Measurements from ENCODE around the gene MLYCD.

MLYCD gene

DNA sequence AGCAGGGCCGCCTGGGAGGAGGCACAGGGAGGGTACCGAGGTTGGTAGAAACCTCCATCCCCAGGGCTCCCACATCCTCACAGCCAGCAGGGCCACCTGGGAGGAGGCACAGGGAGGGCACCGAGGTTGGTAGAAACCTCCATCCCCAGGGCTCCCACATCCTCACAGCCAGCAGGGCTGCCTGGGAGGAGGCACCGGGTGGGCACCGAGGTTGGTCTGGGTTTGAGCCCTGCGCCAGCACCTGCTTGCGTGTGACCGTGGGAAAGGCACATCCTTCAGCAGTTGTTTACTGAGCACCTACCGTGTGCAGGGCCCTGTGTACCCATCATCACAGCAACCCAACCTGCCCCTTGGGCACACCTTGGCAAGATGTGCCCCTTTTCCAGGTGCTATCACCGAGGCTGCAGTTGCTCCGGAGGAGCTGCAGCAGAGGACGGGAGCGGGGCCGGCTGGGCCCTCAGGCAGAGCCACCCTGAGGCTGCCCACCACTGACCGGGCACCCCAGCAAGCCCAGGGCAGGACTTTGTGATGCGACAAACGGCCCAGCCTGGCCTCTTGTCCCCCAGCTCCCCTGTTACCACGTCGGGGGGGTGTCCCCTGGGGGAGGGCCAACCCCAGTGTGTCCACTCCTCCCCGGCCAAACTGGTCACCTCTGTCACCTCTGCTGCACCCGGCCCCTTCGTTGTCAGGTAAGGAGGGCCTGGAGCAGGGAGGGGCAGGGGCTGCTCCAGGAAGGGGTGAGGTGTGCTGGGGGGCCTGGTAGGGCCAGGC is 32.0 kb downstream of the MLYCD start:
- H3K4me3 ChIP-seq (ENCODE audit: low read length): no peak overlapping the region
- H3K4me1 ChIP-seq (ENCODE audit: control insufficient read depth, insufficient read depth, low read length): no peaks in the 10 kb centered on the region
- H3K9ac ChIP-seq (ENCODE audit: low read length): no peak overlapping the region
- H3K27me3 ChIP-seq (ENCODE audit: control insufficient read depth, insufficient read depth, low read length): peaks cover 5% of the 10 kb centered on the region
- no peaks in the 10 kb centered on the region for H3K9me3 ChIP-seq (ENCODE audit: control insufficient read depth, low read length)
- no peaks in the 10 kb centered on the region for H3K36me3 ChIP-seq (ENCODE audit: control insufficient read depth, insufficient read depth, low read length)

DNA sequence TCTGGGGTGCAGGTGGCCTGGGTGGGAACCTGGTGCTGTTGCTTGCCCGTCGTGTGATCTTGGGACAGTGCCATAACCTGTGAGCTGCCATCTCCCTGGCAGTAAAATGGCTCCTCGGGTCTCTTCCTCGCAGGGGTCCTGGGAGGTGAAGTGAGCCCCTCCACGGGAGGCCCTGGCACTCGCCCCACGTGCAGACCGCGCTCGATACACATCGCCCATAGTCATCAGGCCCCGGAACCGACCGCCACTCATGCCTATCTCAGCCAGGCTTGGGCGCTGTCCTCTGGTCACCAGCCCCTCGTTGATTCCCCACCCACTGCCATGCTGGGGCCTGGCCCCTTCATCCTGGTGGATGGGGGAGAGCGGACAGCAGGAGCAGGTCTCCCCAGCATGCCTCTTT is 32.6 kb downstream of the MLYCD start:
- H3K27me3 ChIP-seq (ENCODE audit: control insufficient read depth, insufficient read depth, low read length): peaks cover 5% of the 10 kb centered on the region
- H3K36me3 ChIP-seq (ENCODE audit: control insufficient read depth, insufficient read depth, low read length): no peaks in the 10 kb centered on the region
- no peaks in the 10 kb centered on the region for H3K9me3 ChIP-seq (ENCODE audit: control insufficient read depth, low read length)
- H3K4me1 ChIP-seq (ENCODE audit: control insufficient read depth, insufficient read depth, low read length): no peaks in the 10 kb centered on the region
- no peak overlapping the region for H3K4me3 ChIP-seq (ENCODE audit: low read length)
- H3K9ac ChIP-seq (ENCODE audit: low read length): no peak overlapping the region

DNA sequence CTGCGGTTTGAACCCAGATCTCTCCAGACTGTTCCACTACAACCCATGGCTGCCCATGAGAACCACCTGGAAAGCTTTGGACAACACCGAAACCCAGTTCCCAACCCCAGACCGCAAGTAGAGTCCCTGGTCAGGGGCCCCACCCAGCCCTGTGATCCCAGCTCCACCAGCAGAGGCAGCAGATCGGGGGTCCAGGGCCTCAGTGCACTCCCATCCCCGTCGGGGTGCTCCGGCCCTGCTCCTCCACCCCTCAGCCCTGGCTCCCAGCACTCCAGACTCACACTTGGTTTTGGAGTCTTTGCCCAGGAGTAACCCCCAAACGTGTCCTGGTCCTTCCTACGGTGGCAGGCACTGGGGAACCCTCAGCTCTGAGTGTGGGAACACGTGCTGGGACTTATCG is 33.4 kb downstream of the MLYCD start:
- H3K36me3 ChIP-seq (ENCODE audit: control insufficient read depth, insufficient read depth, low read length): no peaks in the 10 kb centered on the region
- H3K27me3 ChIP-seq (ENCODE audit: control insufficient read depth, insufficient read depth, low read length): peaks cover 5% of the 10 kb centered on the region
- no peak overlapping the region for H3K4me3 ChIP-seq (ENCODE audit: low read length)
- H3K9ac ChIP-seq (ENCODE audit: low read length): no peak overlapping the region
- H3K9me3 ChIP-seq (ENCODE audit: control insufficient read depth, low read length): no peaks in the 10 kb centered on the region
- no peaks in the 10 kb centered on the region for H3K4me1 ChIP-seq (ENCODE audit: control insufficient read depth, insufficient read depth, low read length)

- Histone ChIP-seq H3K36me3 (ENCODE audit: control insufficient read depth, insufficient read depth, low read length) (no peaks in the 10 kb centered on the region), H3K4me3 (ENCODE audit: low read length) (no peak overlapping the region), H3K4me1 (ENCODE audit: control insufficient read depth, insufficient read depth, low read length) (no peaks in the 10 kb centered on the region), H3K9ac (ENCODE audit: low read length) (no peak overlapping the region), H3K27me3 (ENCODE audit: control insufficient read depth, insufficient read depth, low read length) (peaks cover 5% of the 10 kb centered on the region), H3K9me3 (ENCODE audit: control insufficient read depth, low read length) (no peaks in the 10 kb centered on the region)
Observed at GRCh38 chr16:83932955-83933673, 34.2 kb downstream of the MLYCD start.

DNA sequence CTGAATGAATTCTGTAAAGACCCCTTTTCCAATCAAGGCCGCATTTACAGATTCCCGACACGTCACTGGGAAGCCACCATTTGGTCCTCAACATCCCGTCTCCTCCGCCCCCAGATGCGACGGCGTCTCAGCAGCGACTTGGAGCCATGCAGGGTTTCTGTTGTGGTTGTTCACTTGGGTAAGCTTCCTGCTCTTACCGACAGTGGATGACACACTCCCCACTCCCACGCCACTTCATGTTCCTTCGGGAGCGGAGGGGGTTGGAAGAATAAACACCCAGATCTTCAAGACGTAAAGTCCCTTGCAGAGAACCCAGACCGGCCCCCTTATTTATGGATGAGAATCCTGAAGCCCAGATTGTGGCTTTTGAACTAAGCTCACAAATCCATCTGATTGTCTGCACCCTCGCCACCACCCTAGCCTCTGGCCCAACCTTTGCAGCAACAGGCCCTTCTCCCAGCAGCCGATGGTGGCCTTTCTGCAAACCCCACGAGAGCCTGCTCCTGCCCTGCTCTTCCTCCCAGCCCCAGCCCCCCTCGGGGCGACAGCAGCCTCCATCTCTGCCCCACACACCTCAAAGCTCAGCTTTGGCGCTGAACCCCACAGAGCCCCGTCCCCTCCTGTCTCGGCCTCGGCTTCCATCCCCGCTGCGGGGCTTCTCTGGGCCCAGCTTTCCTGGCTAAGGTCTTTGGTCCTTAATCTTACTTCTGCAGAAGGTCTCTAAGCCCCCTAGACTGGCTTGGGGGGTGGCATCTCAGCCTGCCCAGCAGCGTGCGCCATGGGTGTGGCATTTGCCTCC is 35.2 kb downstream of the MLYCD start:
- no peaks in the 10 kb centered on the region for H3K4me1 ChIP-seq (ENCODE audit: control insufficient read depth, insufficient read depth, low read length)
- H3K4me3 ChIP-seq (ENCODE audit: low read length): no peak overlapping the region
- H3K9me3 ChIP-seq (ENCODE audit: control insufficient read depth, low read length): no peaks in the 10 kb centered on the region
- H3K9ac ChIP-seq (ENCODE audit: low read length): no peak overlapping the region
- H3K36me3 ChIP-seq (ENCODE audit: control insufficient read depth, insufficient read depth, low read length): no peaks in the 10 kb centered on the region
- peaks cover 5% of the 10 kb centered on the region for H3K27me3 ChIP-seq (ENCODE audit: control insufficient read depth, insufficient read depth, low read length)

DNA sequence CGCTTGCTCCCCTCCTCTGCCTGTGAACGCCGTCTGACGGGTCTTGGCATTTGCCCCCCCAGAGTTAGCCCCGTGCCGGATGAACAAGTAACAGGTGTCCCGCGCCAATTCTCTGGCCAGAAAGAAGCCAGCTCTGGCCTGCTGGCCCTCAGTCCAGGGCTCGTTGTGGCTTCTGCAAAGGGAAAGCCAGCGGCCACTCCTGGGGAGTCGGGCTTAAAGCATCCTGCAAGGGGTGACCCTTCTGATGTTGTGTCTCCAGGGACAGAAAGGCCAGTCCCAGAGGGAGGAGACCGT is 35.7 kb downstream of the MLYCD start:
- no peak overlapping the region for H3K9ac ChIP-seq (ENCODE audit: low read length)

DNA sequence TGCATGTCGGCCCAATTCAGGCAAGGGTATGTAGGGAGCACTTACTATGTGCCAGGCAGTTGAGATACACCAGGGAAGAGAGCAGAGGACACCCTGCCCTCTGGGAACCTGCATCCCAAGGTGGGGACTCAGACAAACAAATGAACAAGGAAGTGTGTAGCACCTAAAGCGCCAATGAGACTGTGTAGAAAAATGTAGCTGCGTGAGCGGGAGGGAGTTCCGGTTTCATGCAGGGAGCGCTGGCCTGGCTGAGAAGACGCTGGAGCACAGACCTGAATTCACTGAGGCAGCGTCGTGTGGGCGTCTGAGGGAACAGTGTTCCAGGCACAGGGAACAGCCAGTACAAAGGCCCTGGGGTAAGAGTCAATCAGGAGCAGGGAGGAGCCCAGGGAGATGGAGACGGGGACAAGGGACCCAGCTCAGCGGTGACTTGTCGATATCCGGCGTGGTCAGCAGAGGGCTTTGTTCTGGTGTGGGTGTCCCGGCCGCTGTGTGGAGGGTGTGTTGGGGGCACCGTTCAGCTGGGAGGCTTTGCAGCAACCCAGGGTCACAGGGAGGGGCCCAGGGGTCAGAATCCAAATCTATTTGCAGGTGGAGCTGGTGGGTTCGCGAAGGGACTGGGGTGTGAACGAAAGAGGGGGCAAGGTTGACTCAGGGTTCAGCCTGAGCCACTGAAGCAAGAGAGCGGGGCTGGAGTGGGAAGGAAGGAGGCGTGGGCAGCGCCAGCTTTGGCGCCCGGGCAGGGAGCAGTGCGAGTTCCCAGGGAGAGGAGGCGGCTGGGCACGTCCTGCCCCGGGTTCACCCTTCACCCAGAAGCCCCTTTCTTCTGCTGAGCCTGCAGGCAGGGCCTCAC is 36.3 kb downstream of the MLYCD start:
- H3K9ac ChIP-seq (ENCODE audit: low read length): no peak overlapping the region
- H3K4me1 ChIP-seq (ENCODE audit: control insufficient read depth, insufficient read depth, low read length): peaks cover 4% of the 10 kb centered on the region
- H3K4me3 ChIP-seq (ENCODE audit: low read length): no peak overlapping the region
- no peaks in the 10 kb centered on the region for H3K9me3 ChIP-seq (ENCODE audit: control insufficient read depth, low read length)
- peaks cover 5% of the 10 kb centered on the region for H3K27me3 ChIP-seq (ENCODE audit: control insufficient read depth, insufficient read depth, low read length)
- H3K36me3 ChIP-seq (ENCODE audit: control insufficient read depth, insufficient read depth, low read length): no peaks in the 10 kb centered on the region

More for the DNA sequence above, 35.7 kb downstream of the MLYCD start:
- Histone ChIP-seq H3K4me3 (ENCODE audit: low read length) (no peak overlapping the region), H3K9me3 (ENCODE audit: control insufficient read depth, low read length) (no peaks in the 10 kb centered on the region), H3K4me1 (ENCODE audit: control insufficient read depth, insufficient read depth, low read length) (peaks cover 4% of the 10 kb centered on the region), H3K36me3 (ENCODE audit: control insufficient read depth, insufficient read depth, low read length) (no peaks in the 10 kb centered on the region), H3K27me3 (ENCODE audit: control insufficient read depth, insufficient read depth, low read length) (peaks cover 5% of the 10 kb centered on the region)

GRCh38 chr16:83935858-83936255 is 36.9 kb downstream of the MLYCD start:
- Histone ChIP-seq H3K36me3 (ENCODE audit: control insufficient read depth, insufficient read depth, low read length) (no peaks in the 10 kb centered on the region), H3K4me3 (ENCODE audit: low read length) (no peak overlapping the region), H3K9me3 (ENCODE audit: control insufficient read depth, low read length) (no peaks in the 10 kb centered on the region), H3K27me3 (ENCODE audit: control insufficient read depth, insufficient read depth, low read length) (peaks cover 5% of the 10 kb centered on the region), H3K9ac (ENCODE audit: low read length) (no peak overlapping the region), H3K4me1 (ENCODE audit: control insufficient read depth, insufficient read depth, low read length) (peaks cover 4% of the 10 kb centered on the region)

DNA sequence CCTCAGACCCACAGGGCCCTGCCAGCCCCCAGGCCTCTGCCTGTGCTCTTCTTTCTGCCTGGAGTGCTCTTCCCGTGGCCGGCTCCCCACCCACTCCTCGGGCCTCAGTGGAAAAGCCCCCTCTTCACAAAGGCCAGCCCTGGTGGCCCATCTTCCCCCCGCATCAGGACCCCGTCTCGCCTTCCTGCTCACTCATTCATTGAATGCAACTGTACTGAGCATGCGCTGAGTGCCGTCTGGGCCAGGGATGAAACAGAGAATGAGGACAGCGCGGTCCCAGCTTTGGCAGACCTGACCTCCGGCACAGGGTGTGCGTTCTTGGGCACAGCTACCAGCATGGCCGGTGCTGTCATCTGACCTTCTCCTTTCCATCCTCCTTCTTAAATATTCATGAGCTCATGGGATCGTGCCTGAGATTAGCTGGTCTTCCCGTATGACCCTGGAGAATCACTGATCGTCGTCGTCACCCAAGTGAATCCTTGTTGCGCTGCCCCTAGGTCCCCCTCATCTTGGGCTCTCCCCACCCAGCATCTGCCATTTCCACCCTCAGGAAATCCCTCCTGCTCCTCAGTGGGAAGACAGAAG is 37.8 kb downstream of the MLYCD start:
- Histone ChIP-seq H3K27me3 (ENCODE audit: control insufficient read depth, insufficient read depth, low read length) (peaks cover 5% of the 10 kb centered on the region), H3K9me3 (ENCODE audit: control insufficient read depth, low read length) (no peaks in the 10 kb centered on the region), H3K36me3 (ENCODE audit: control insufficient read depth, insufficient read depth, low read length) (no peaks in the 10 kb centered on the region), H3K4me3 (ENCODE audit: low read length) (no peak overlapping the region), H3K4me1 (ENCODE audit: control insufficient read depth, insufficient read depth, low read length) (peaks cover 4% of the 10 kb centered on the region), H3K9ac (ENCODE audit: low read length) (no peak overlapping the region)

- Histone ChIP-seq H3K4me1 (ENCODE audit: control insufficient read depth, insufficient read depth, low read length) (peaks cover 10% of the 10 kb centered on the region), H3K27me3 (ENCODE audit: control insufficient read depth, insufficient read depth, low read length) (peaks cover 5% of the 10 kb centered on the region), H3K9me3 (ENCODE audit: control insufficient read depth, low read length) (no peaks in the 10 kb centered on the region), H3K9ac (ENCODE audit: low read length) (no peak overlapping the region), H3K36me3 (ENCODE audit: control insufficient read depth, insufficient read depth, low read length) (no peaks in the 10 kb centered on the region), H3K4me3 (ENCODE audit: low read length) (no peak overlapping the region)
Observed at GRCh38 chr16:83937267-83937666, 38.4 kb downstream of the MLYCD start.
